Adipocyte (in vitro differentiated cells): Measurements from ENCODE around the gene TRIM77.
"Not testable (repeated sequence)": the region's sequence is repeated elsewhere in the genome, so short reads cannot be mapped to it uniquely, and the experiment has no call there.

Experiments
- DNase-seq: peaks from one replicate; pipeline ENCODE4 v3.0.0-alpha.2; 2015; ENCODE audit warnings: low read depth
- H3K27me3 ChIP-seq: replicated peaks from 2 replicates; pipeline ENCODE4 v1.7.0; 2013; ENCODE audit warnings: mild to moderate bottlenecking, low read length, moderate library complexity; ENCODE audit not compliant: control insufficient read depth, insufficient read depth
- H3K36me3 ChIP-seq: 2 replicates; pipeline ENCODE4 v1.7.0; 2013; ENCODE audit warnings: low read length, mild to moderate bottlenecking, moderate library complexity; ENCODE audit not compliant: control insufficient read depth, insufficient read depth, severe bottlenecking
- H3K4me1 ChIP-seq: 2 replicates; pipeline ENCODE4 v1.7.0; 2013; ENCODE audit warnings: mild to moderate bottlenecking, low read length, moderate library complexity; ENCODE audit not compliant: control insufficient read depth, insufficient read depth
- H3K4me3 ChIP-seq: 2 replicates; pipeline ENCODE4 v1.7.0; 2013; ENCODE audit warnings: mild to moderate bottlenecking, low read length, moderate library complexity
- H3K9ac ChIP-seq: 2 replicates; pipeline ENCODE4 v1.7.0; 2013; ENCODE audit warnings: mild to moderate bottlenecking, low read length, moderate library complexity
- H3K9me3 ChIP-seq: 2 replicates; pipeline ENCODE4 v1.7.0; 2013; ENCODE audit warnings: mild to moderate bottlenecking, low read length, moderate library complexity; ENCODE audit not compliant: control insufficient read depth

TRIM77 gene

DNA sequence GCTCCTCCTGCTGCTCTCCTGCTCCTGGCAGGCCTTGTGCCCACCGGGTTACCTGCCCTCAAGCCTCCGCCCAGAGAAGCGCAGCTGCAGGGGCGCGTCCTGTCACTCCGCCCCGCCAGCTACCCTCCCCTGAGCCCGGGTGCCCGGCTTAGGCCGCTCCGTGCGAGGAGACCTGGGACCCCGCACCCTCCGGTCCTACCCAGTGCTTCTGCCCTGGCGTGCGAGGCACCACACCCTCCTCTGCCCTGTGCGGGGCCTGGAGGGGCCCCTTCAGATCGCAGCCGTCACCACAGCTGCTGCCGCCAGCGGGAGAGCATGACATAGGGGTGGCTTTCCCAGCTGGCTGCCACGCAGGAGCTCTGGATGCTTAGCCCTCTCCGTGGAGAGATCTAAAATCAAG lies 20.1 kb downstream of the TRIM77 start:
- not testable (repeated sequence) for DNase-seq, H3K4me3 ChIP-seq, H3K4me1 ChIP-seq, H3K9me3 ChIP-seq, H3K27me3 ChIP-seq, H3K9ac ChIP-seq, H3K36me3 ChIP-seq

DNA sequence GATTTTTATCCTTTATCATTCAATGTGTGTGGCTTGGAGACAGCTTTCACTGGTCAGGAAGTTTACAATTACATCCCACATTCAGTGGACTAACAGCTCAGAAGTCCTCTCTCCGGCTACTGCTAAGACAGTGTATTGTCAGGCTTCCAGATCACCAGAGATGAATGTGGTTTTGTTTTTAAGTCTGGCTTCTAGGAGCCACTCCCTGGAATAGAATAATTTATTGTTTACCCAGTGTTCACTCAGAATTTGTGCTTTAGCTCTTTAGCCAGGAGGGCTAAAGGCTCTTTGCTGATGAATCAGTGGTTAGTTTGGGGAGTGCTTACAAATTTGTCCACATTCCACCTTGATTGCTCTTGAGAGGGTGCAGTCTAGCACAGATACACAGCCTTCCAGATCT lies 26.5 kb downstream of the TRIM77 start:
- Histone ChIP-seq H3K9ac (no peak overlapping the region), H3K4me1 (no peaks in the 10 kb centered on the region), H3K36me3 (no peaks in the 10 kb centered on the region), H3K27me3 (no peaks in the 10 kb centered on the region), H3K9me3 (no peaks in the 10 kb centered on the region), H3K4me3 (no peak overlapping the region)
- DNase-seq: no peak

DNA sequence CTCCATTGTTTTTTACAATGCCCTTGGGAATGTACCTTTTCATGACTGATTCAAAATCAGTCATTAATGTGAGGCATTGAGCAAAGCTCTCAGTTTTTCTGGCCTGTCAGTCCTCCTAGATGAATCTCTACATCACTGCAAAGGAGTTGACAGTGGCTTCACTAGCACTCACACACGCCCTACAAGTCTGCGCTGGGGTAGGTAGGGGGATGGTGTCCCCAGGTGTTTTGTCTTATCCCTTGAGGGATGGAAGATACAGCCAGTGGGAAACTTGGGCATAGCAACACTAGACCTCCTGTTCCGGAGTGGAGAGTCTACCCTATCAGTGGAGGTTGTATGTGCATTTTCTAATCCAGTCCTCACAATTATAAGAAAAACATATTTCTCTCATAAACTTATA lies 27.0 kb downstream of the TRIM77 start:
- Histone ChIP-seq H3K9ac (no peak overlapping the region), H3K36me3 (no peaks in the 10 kb centered on the region), H3K27me3 (no peaks in the 10 kb centered on the region), H3K4me1 (no peaks in the 10 kb centered on the region), H3K9me3 (no peaks in the 10 kb centered on the region), H3K4me3 (no peak overlapping the region)
- DNase-seq: no peak

DNA sequence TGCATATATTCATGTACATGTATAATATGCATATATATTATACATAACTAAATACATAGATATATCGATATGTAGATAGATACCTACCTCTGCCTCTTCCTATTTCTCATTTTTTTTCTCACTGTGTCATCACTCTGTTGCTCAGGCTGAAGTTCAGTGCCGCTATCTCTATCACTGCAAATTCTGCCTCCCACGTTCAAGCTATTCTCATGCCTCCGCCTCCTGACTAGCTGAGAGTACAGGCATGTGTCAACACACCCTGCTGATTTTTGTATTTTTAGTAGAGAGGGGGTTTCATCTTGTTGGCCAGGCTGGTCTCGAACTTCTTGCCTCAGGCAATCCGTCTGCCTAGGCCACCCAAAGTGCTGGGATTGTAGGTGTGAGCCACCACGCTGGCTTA lies 31.3 kb downstream of the TRIM77 start:
- not testable (repeated sequence) for H3K36me3 ChIP-seq, H3K9me3 ChIP-seq, DNase-seq, H3K9ac ChIP-seq, H3K4me1 ChIP-seq, H3K27me3 ChIP-seq, H3K4me3 ChIP-seq

DNA sequence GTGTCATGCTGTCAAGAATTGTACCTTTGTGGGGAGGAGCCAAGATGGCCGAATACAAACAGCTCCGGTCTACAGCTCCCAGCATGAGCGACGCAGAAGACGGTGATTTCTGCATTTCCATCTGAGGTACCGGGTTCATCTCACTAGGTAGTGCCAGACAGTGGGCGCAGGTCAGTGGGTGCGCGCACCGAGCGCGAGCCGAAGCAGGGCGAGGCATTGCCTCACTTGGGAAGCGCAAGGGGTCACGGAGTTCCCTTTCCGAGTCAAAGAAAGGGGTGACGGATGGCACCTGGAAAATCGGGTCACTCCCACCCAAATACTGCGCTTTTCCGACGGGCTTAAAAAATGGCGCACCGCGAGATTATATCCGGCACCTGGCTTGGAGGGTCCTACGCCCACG lies 34.1 kb downstream of the TRIM77 start:
- H3K9ac ChIP-seq, H3K9me3 ChIP-seq, DNase-seq, H3K27me3 ChIP-seq, H3K4me3 ChIP-seq, H3K4me1 ChIP-seq, H3K36me3 ChIP-seq: not testable (repeated sequence)

DNA sequence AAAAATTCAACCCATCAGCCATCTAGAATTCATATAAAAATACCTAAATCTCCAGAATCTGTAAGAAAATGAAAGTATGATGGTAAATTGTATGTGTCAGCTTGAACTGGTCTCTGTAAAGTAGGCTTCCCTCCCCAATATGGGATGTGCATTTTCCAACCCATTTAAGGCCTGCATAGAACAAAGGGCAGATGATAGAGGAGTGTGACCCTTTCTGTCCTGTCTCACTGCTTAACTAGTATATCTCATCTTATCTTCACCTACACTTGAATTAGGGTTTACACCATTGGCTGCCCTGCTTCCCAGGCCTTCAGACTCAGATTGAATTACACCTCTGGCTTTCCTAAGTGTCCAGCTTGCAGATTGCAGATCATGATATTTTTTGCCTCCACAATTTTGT lies 40.7 kb downstream of the TRIM77 start:
- H3K4me3 ChIP-seq, H3K27me3 ChIP-seq, DNase-seq, H3K36me3 ChIP-seq, H3K4me1 ChIP-seq, H3K9me3 ChIP-seq, H3K9ac ChIP-seq: not testable (repeated sequence)
